ENCODE results near the gene NR6A1.

Gene NR6A1

DNA sequence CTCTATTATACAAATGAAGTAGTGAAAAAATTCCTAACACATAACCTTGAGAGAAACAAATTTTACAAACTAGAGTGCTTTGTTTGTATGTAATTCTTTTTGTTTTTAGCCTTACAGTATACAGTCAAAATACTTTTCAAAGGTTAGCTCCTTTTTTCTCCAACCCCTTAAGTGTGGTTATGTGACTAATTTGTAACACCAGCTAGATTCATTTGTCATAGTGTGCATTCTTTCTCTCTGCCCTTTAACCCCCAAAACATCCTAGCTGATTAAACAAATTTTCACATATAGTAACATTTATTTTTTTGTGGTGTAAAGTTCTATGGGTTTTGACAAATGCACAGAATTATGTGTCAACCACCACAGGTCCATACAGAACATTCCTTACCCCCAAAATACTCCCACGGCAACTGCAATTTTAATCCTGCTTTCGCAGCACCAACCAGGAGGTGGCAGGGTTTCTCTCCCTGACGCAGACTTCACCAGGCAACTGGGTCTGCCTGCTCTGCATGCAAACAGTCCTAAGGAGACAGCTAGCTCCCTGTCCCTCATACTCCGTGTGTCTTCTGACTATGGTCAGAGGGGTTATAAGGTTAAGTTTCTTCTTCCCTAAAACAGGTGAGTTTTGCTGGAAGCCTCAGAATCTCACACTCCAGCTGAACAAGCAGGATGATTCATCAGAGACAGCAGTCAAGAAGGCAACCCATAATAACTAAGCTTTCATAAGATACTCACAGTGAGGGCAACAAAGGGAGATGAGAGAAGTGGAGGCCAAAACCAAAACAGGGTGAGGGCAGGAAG, 219.4 kb downstream of the NR6A1 start:
- no peak overlapping the region for H3K4me3 ChIP-seq (ENCODE audit: low read length)
- no peak overlapping the region for H2BK15ac ChIP-seq (replicated peaks; ENCODE audit: low read depth)
- peak; percentile 85 for DNase-seq
- no peak overlapping the region for H3K4ac ChIP-seq (ENCODE audit: low read depth, low read length)
- no peaks in the 10 kb centered on the region for H3K27me3 ChIP-seq (ENCODE audit: insufficient read depth, low read length, poor library complexity)
- no peaks in the 10 kb centered on the region for H3K79me2 ChIP-seq (ENCODE audit: control insufficient read depth, insufficient read depth, low read length)
- H3K4me1 ChIP-seq (ENCODE audit: control insufficient read depth, low read depth, low read length): peaks cover 6% of the 10 kb centered on the region
- no peak overlapping the region for H3K27ac ChIP-seq (ENCODE audit: low read depth, low read length)
- H4K8ac ChIP-seq (ENCODE audit: low read depth, low read length): no peak overlapping the region
- no peaks in the 10 kb centered on the region for H3K79me1 ChIP-seq (ENCODE audit: low read length)
- peak overlapping the region; percentile 35 for H3K56ac ChIP-seq (ENCODE audit: low read length)
- no peak overlapping the region for H3K4me2 ChIP-seq (ENCODE audit: low read length)
- no peak overlapping the region for H2BK120ac ChIP-seq (ENCODE audit: low read depth, low read length)
- no peak overlapping the region for H4K5ac ChIP-seq (ENCODE audit: low read length)
- peak overlapping the region; percentile 39 for H3K23ac ChIP-seq (ENCODE audit: low read length)
- no peak overlapping the region for H3K18ac ChIP-seq (ENCODE audit: low read length)
- H2AK5ac ChIP-seq (ENCODE audit: low read length): no peak overlapping the region
- no peaks in the 10 kb centered on the region for H3K36me3 ChIP-seq (ENCODE audit: control insufficient read depth, insufficient read depth, low read length)
- no peak overlapping the region for H2BK5ac ChIP-seq (ENCODE audit: low read length)
- H3K9ac ChIP-seq (ENCODE audit: low read length): no peak overlapping the region
- no CpG with 5 or more reads among the region's 4 CpGs for WGBS (ENCODE audit: extremely low coverage, insufficient coverage, low lambda C conversion rate)

DNA sequence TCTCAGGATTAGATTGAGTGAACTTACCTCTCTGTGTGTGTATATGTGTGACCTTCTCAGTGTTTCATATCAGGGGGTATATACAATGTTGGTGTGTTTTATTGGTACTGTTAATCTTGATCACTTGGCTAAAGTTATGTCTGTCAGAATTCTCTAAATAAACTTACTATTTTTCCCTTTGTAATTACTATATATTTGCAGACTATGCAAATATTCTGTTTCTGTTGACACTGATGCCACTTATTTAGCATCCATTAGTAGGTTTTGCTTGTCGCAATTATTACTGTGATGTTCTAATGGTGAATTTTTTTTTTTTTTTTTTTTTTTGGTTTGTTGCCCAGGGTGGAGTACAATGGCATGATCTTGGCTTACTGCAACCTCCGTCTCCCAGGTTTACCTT, 221.0 kb downstream of the NR6A1 start:
- no CpG with 5 or more reads among the region's 2 CpGs for WGBS (ENCODE audit: extremely low coverage, insufficient coverage, low lambda C conversion rate)
- no peak for DNase-seq
- H3K9ac ChIP-seq (ENCODE audit: low read length): no peak overlapping the region
- H3K4me3 ChIP-seq (ENCODE audit: low read length): no peak overlapping the region
- H3K27ac ChIP-seq (ENCODE audit: low read depth, low read length): no peak overlapping the region
- H3K18ac ChIP-seq (ENCODE audit: low read length): no peak overlapping the region
- peaks cover 7% of the 10 kb centered on the region for H3K4me1 ChIP-seq (ENCODE audit: control insufficient read depth, low read depth, low read length)
- no peak overlapping the region for H2AK5ac ChIP-seq (ENCODE audit: low read length)
- no peak overlapping the region for H3K4ac ChIP-seq (ENCODE audit: low read depth, low read length)
- H4K5ac ChIP-seq (ENCODE audit: low read length): no peak overlapping the region
- no peaks in the 10 kb centered on the region for H3K79me2 ChIP-seq (ENCODE audit: control insufficient read depth, insufficient read depth, low read length)
- H3K36me3 ChIP-seq (ENCODE audit: control insufficient read depth, insufficient read depth, low read length): no peaks in the 10 kb centered on the region
- H3K27me3 ChIP-seq (ENCODE audit: insufficient read depth, low read length, poor library complexity): no peaks in the 10 kb centered on the region
- H3K4me2 ChIP-seq (ENCODE audit: low read length): no peak overlapping the region
- H2BK120ac ChIP-seq (ENCODE audit: low read depth, low read length): no peak overlapping the region
- no peaks in the 10 kb centered on the region for H3K79me1 ChIP-seq (ENCODE audit: low read length)
- no peak overlapping the region for H4K8ac ChIP-seq (ENCODE audit: low read depth, low read length)
- no peak overlapping the region for H3K23ac ChIP-seq (ENCODE audit: low read length)
- no peak overlapping the region for H2BK15ac ChIP-seq (replicated peaks; ENCODE audit: low read depth)
- H2BK5ac ChIP-seq (ENCODE audit: low read length): no peak overlapping the region
- no peak overlapping the region for H3K56ac ChIP-seq (ENCODE audit: low read length)

DNA sequence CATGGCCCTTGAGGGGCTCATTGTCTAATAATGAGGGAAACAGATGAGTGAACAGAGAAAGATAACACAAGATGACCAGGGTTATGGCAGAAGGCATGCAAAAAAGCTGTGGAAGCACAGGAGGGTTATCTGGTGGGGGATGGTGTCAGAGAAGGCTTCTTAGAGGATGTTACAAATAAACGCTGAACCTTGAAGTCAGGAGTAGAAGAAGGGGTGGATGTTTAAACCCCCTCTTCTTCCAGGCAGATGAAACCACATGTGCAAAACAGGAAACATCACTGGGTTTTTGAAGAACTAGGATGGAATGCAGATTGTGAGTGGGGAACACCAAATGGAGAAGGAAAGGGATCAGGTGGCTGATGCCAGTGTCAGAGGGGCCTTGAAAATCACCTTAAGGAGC, 222.1 kb downstream of the NR6A1 start:
- H2BK120ac ChIP-seq (ENCODE audit: low read depth, low read length): no peak overlapping the region
- no peak overlapping the region for H2AK5ac ChIP-seq (ENCODE audit: low read length)
- H3K27me3 ChIP-seq (ENCODE audit: insufficient read depth, low read length, poor library complexity): no peaks in the 10 kb centered on the region
- H3K79me1 ChIP-seq (ENCODE audit: low read length): no peaks in the 10 kb centered on the region
- H3K9ac ChIP-seq (ENCODE audit: low read length): no peak overlapping the region
- no peak overlapping the region for H4K5ac ChIP-seq (ENCODE audit: low read length)
- no peak overlapping the region for H2BK15ac ChIP-seq (replicated peaks; ENCODE audit: low read depth)
- H3K4me2 ChIP-seq (ENCODE audit: low read length): no peak overlapping the region
- no peak overlapping the region for H4K8ac ChIP-seq (ENCODE audit: low read depth, low read length)
- no peak overlapping the region for H3K18ac ChIP-seq (ENCODE audit: low read length)
- WGBS (ENCODE audit: extremely low coverage, insufficient coverage, low lambda C conversion rate): no CpG with 5 or more reads among the region's 1 CpG
- H3K4me3 ChIP-seq (ENCODE audit: low read length): no peak overlapping the region
- H2BK5ac ChIP-seq (ENCODE audit: low read length): no peak overlapping the region
- H3K27ac ChIP-seq (ENCODE audit: low read depth, low read length): no peak overlapping the region
- no peaks in the 10 kb centered on the region for H3K36me3 ChIP-seq (ENCODE audit: control insufficient read depth, insufficient read depth, low read length)
- peaks cover 12% of the 10 kb centered on the region for H3K4me1 ChIP-seq (ENCODE audit: control insufficient read depth, low read depth, low read length)
- H3K56ac ChIP-seq (ENCODE audit: low read length): no peak overlapping the region
- H3K79me2 ChIP-seq (ENCODE audit: control insufficient read depth, insufficient read depth, low read length): no peaks in the 10 kb centered on the region
- H3K23ac ChIP-seq (ENCODE audit: low read length): no peak overlapping the region
- no peak overlapping the region for H3K4ac ChIP-seq (ENCODE audit: low read depth, low read length)
- no peak for DNase-seq

DNA sequence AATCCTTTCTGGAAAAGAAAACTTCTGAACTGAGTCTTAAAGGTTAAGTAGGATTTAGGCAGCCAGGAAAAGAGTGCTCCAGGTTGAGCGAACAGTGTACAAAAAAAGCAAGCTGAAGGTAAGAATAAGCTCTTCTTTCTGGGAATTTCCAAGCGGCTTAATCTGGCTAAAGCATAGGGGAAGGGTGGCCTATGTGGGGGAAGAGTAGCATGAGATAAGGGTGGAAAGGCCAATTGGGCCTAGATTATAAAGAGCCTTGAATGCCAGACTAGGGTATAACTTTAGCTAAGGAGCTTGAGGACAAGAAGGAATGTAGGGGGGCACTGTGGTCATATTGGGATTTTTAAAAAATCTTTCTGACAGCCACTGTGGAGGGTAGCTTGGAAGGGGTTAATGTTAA, 226.6 kb downstream of the NR6A1 start:
- H2BK120ac ChIP-seq (ENCODE audit: low read depth, low read length): peak overlapping the region; percentile 64
- H4K8ac ChIP-seq (ENCODE audit: low read depth, low read length): no peak overlapping the region
- no peak overlapping the region for H3K9ac ChIP-seq (ENCODE audit: low read length)
- no peak overlapping the region for H2BK15ac ChIP-seq (replicated peaks; ENCODE audit: low read depth)
- H3K79me1 ChIP-seq (ENCODE audit: low read length): no peaks in the 10 kb centered on the region
- H4K5ac ChIP-seq (ENCODE audit: low read length): no peak overlapping the region
- H3K4me2 ChIP-seq (ENCODE audit: low read length): peak overlapping the region; percentile 4
- no peak overlapping the region for H3K4me3 ChIP-seq (ENCODE audit: low read length)
- H3K18ac ChIP-seq (ENCODE audit: low read length): no peak overlapping the region
- H3K27me3 ChIP-seq (ENCODE audit: insufficient read depth, low read length, poor library complexity): no peaks in the 10 kb centered on the region
- no peak overlapping the region for H3K27ac ChIP-seq (ENCODE audit: low read depth, low read length)
- no peak overlapping the region for H3K23ac ChIP-seq (ENCODE audit: low read length)
- peaks cover 3% of the 10 kb centered on the region for H3K36me3 ChIP-seq (ENCODE audit: control insufficient read depth, insufficient read depth, low read length)
- H2BK5ac ChIP-seq (ENCODE audit: low read length): peak overlapping the region; percentile 43
- H3K79me2 ChIP-seq (ENCODE audit: control insufficient read depth, insufficient read depth, low read length): no peaks in the 10 kb centered on the region
- H3K56ac ChIP-seq (ENCODE audit: low read length): peak overlapping the region; percentile 54
- no peak overlapping the region for H2AK5ac ChIP-seq (ENCODE audit: low read length)
- no peak overlapping the region for H3K4ac ChIP-seq (ENCODE audit: low read depth, low read length)
- WGBS (ENCODE audit: extremely low coverage, insufficient coverage, low lambda C conversion rate): no CpG with 5 or more reads among the region's 2 CpGs
- H3K4me1 ChIP-seq (ENCODE audit: control insufficient read depth, low read depth, low read length): peaks cover 14% of the 10 kb centered on the region
- DNase-seq: no peak

DNA sequence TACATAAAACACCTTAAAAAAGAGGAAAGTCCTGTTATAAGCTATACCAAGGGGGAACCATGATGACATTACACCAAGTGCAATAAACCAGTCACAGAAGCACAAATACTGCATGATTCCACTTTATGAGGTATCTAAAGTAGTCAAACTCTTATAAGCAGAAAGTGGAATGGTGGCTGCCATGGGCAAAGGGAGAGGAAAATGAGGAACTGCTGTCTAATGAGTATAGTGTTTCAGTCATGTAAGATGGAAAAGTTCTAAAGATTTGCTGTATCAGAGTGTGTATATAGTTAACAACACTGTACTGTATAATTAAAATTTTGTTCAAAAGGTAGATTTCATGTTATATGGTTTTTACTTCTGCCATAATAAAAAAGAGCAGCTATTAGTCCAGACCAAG, 229.3 kb downstream of the NR6A1 start:
- Histone ChIP-seq H3K79me2 (ENCODE audit: control insufficient read depth, insufficient read depth, low read length) (no peaks in the 10 kb centered on the region), H4K5ac (ENCODE audit: low read length) (no peak overlapping the region), H4K8ac (ENCODE audit: low read depth, low read length) (no peak overlapping the region), H3K56ac (ENCODE audit: low read length) (no peak overlapping the region), H2AK5ac (ENCODE audit: low read length) (no peak overlapping the region), H3K23ac (ENCODE audit: low read length) (no peak overlapping the region), H3K79me1 (ENCODE audit: low read length) (no peaks in the 10 kb centered on the region), H3K36me3 (ENCODE audit: control insufficient read depth, insufficient read depth, low read length) (peaks cover 3% of the 10 kb centered on the region), H3K18ac (ENCODE audit: low read length) (no peak overlapping the region), H2BK15ac (replicated peaks; ENCODE audit: low read depth) (no peak overlapping the region), H3K4me1 (ENCODE audit: control insufficient read depth, low read depth, low read length) (peaks cover 9% of the 10 kb centered on the region), H2BK120ac (ENCODE audit: low read depth, low read length) (no peak overlapping the region), H3K27ac (ENCODE audit: low read depth, low read length) (no peak overlapping the region), H3K27me3 (ENCODE audit: insufficient read depth, low read length, poor library complexity) (no peaks in the 10 kb centered on the region), H3K4me2 (ENCODE audit: low read length) (no peak overlapping the region), H3K4me3 (ENCODE audit: low read length) (no peak overlapping the region), H3K9ac (ENCODE audit: low read length) (no peak overlapping the region), H2BK5ac (ENCODE audit: low read length) (no peak overlapping the region), H3K4ac (ENCODE audit: low read depth, low read length) (no peak overlapping the region)
- DNase-seq: no peak

DNA sequence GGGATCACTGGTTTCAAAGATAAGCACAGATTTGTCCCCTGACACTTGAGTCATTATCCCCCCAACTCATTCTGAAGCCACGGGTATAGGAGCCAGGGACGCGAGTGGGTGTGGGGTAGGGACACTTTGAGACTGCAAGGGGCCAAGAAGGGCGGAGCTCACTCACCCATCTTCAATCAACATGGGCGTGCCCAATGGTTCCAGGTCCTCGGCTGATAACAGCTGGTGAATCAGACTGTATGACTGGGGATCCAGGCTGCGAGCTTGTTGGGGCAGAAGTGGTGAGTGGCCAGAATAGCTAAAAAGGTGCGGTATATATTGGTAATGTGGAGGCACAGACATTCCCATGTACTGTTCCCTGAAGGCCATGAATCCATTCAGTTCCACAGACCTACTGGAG, 233.2 kb downstream of the NR6A1 start:
- no peaks in the 10 kb centered on the region for H3K79me1 ChIP-seq (ENCODE audit: low read length)
- no peak for DNase-seq
- H3K56ac ChIP-seq (ENCODE audit: low read length): no peak overlapping the region
- H3K18ac ChIP-seq (ENCODE audit: low read length): no peak overlapping the region
- no peaks in the 10 kb centered on the region for H3K27me3 ChIP-seq (ENCODE audit: insufficient read depth, low read length, poor library complexity)
- H3K23ac ChIP-seq (ENCODE audit: low read length): no peak overlapping the region
- H2BK120ac ChIP-seq (ENCODE audit: low read depth, low read length): no peak overlapping the region
- H3K4me2 ChIP-seq (ENCODE audit: low read length): no peak overlapping the region
- no peaks in the 10 kb centered on the region for H3K79me2 ChIP-seq (ENCODE audit: control insufficient read depth, insufficient read depth, low read length)
- no peaks in the 10 kb centered on the region for H3K4me1 ChIP-seq (ENCODE audit: control insufficient read depth, low read depth, low read length)
- H3K9ac ChIP-seq (ENCODE audit: low read length): no peak overlapping the region
- H4K5ac ChIP-seq (ENCODE audit: low read length): no peak overlapping the region
- H3K36me3 ChIP-seq (ENCODE audit: control insufficient read depth, insufficient read depth, low read length): peaks cover 7% of the 10 kb centered on the region
- no peak overlapping the region for H2BK15ac ChIP-seq (replicated peaks; ENCODE audit: low read depth)
- H4K8ac ChIP-seq (ENCODE audit: low read depth, low read length): no peak overlapping the region
- H3K4me3 ChIP-seq (ENCODE audit: low read length): no peak overlapping the region
- H2BK5ac ChIP-seq (ENCODE audit: low read length): no peak overlapping the region
- H3K4ac ChIP-seq (ENCODE audit: low read depth, low read length): no peak overlapping the region
- WGBS (ENCODE audit: extremely low coverage, insufficient coverage, low lambda C conversion rate): no CpG with 5 or more reads among the region's 8 CpGs
- no peak overlapping the region for H3K27ac ChIP-seq (ENCODE audit: low read depth, low read length)
- no peak overlapping the region for H2AK5ac ChIP-seq (ENCODE audit: low read length)

Measured in mesendoderm (in vitro differentiated cells).